NCI-H128 (cell line): ENCODE measurements around the gene TBX18.

Source experiments
- DNase-seq: peaks from one replicate; lab custom pipeline; 2025; ENCODE audit not compliant: unreplicated experiment; lab: John Stamatoyannopoulos, UW

TBX18 gene

GRCh38 chr6:84773133-84773430 is 8.7 kb upstream of the TBX18 start:
- DNase-seq: no peak

- no peak for DNase-seq
Observed at GRCh38 chr6:84772428-84773132, 8.2 kb upstream of the TBX18 start.

GRCh38 chr6:84771756-84772356 is 7.5 kb upstream of the TBX18 start:
- DNase-seq: no peak

- DNase-seq: no peak
Observed at GRCh38 chr6:84771125-84771755, 6.8 kb upstream of the TBX18 start.

- no peak for DNase-seq
Observed at GRCh38 chr6:84770521-84770920, 6.1 kb upstream of the TBX18 start.

GRCh38 chr6:84769306-84769705 is 4.9 kb upstream of the TBX18 start:
- DNase-seq: no peak

GRCh38 chr6:84768442-84769174 is 4.2 kb upstream of the TBX18 start:
- DNase-seq: no peak

GRCh38 chr6:84767526-84768201 is 3.3 kb upstream of the TBX18 start:
- DNase-seq: no peak

GRCh38 chr6:84766799-84767525 is 2.6 kb upstream of the TBX18 start:
- DNase-seq: no peak

GRCh38 chr6:84766118-84766798 is 1.9 kb upstream of the TBX18 start:
- no peak for DNase-seq

- no peak for DNase-seq
Observed at GRCh38 chr6:84763886-84764331, 489 bp downstream of the TBX18 start.

- DNase-seq: no peak
Observed at GRCh38 chr6:84763003-84763885, 1.2 kb downstream of the TBX18 start.

GRCh38 chr6:84762220-84763002 is 2.0 kb downstream of the TBX18 start:
- no peak for DNase-seq

GRCh38 chr6:84758486-84758885 is 5.9 kb downstream of the TBX18 start:
- DNase-seq: no peak

- no peak for DNase-seq
Observed at GRCh38 chr6:84756877-84757276, 7.5 kb downstream of the TBX18 start.

- DNase-seq: no peak
Observed at GRCh38 chr6:84756466-84756865, 7.9 kb downstream of the TBX18 start.

GRCh38 chr6:84753173-84753572 is 11.2 kb downstream of the TBX18 start:
- DNase-seq: no peak

GRCh38 chr6:84752118-84752850 is 12.1 kb downstream of the TBX18 start:
- DNase-seq: no peak
